HG02970 (cell line): ENCODE measurements around the gene TRMT44.
"Not testable (repeated sequence)": the region's sequence is repeated elsewhere in the genome, so short reads cannot be mapped to it uniquely, and the experiment has no call there.

Source experiments
- ATAC-seq: cut with Tn5 transposase; IDR thresholded peaks from one replicate; pipeline ENCODE4 v1.9.1; 2021; ENCODE audit warnings: mild to moderate bottlenecking, moderate library complexity, moderate number of reproducible peaks; ENCODE audit not compliant: unreplicated experiment, low FRiP score

TRMT44 gene

DNA sequence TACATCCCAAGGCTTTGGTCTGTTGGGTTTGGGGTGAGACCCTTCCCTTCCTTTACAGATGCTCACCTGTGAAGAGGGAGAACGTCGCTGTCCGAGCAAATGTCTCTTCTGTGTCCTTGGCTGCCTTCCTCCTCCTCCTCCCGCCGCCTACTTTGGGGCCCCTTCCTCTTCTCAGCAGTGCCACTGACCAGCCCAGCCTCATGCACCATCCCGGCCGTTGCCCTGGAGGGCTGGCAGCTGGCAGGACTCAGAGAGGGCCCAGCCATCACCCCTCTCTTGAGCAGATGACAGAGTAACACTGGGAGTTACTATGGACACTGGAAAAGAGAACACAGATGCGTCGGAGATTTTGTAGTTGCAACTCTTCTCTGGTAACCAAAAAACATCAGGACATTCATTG, 68.2 kb downstream of the TRMT44 start:
- ATAC-seq: no peak

DNA sequence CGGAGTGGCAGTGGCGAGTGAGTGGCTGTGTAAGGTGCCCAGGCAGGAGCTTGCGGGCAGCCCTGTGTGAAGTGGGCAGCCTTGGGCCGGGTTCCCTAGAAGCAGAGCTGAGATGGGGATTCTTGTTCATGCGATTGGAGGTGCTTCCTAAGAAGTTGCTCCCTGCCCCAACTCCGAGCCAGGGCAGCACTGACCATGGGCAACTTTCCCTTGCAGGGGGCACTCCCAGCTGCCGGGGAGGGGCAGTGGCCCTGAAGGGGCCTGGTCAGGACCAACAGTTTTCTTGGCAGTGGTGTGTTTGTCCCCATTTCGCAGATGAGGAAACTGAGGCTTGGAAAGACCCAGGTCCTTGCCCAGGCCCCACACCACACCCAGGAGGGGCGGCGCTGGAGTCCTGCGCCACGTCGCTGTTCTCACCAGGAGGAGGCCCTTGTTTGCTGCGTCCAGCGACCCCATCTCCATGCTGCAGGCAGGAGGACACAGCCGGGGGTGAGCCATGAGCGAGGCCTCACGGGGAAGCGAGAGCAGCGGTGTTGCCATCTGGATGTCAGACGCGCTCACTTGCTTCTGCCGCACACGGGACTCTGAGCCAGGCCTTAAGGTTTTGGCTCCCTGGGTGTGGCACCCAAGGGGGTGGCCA, 68.9 kb downstream of the TRMT44 start:
- no peak for ATAC-seq

DNA sequence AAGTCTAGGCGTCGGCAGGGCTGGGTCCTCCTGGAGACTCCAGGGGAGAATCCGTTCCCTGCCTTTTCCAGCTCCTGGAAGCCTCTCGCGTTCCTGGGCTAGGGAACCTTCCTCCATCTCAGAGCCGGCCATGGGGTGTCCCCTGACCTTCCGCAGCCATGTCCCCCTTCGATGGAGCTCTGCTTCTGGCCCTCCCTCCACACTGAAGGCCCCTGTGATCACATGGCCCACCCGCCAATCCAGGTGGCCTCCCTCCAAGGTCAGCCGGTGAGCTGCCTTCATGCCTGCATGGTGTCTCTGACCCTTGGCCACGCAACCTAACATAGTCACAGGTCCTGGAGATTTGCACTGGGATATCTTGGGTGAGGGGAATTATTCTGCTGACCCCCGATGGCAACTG, 69.6 kb downstream of the TRMT44 start:
- no peak for ATAC-seq

DNA sequence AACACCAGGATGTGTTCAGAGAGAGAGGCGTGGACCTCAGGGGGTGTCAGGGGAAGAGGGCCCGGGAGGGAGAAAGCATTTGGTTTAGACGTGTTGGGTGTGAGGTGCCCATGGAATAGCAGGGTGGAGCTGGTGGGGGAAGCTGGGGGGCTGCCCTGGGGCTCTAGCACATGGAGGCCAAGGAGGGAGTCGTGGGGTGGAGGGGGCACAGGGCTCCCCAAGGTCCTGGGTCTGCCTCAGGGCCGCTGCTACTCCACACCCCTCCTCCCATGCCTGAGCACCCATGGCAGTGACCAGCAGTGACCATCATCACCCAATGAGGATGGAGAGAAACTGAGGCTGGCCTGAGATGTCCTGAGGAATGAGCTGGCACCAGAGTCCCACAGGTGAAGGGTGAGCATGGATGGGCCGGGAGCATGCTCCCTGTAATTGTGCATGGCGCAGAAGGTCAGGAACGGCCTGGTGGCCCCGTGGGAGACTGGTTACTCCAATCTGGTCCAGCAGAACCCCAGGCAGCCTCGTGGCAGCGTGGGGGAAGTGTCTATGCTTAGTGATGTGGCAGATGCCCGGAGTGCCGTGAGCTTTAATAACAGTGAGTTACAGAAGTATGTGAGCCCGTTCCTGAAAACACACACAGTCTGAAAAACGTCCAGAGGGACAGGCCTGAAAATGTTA, 70.2 kb downstream of the TRMT44 start:
- no peak for ATAC-seq

DNA sequence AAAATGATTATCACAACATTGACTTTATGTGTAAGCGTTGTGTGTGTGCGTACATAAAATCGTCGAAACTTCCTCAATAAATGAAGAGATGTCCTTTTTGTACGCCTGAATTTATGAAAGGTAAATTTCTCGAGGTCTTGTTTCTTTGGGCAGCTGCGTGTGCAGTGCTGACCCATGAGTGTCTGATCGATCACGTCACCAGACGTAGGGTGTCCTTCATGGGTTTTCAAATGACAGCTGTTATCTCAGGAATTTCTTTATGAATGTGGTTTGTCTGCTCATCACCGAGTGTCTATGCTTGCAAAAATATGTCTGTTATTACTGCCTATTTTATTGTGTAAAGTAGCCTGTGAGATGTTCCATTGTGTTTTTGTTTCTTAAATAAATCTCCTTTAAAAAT, 71.9 kb downstream of the TRMT44 start:
- no peak for ATAC-seq

DNA sequence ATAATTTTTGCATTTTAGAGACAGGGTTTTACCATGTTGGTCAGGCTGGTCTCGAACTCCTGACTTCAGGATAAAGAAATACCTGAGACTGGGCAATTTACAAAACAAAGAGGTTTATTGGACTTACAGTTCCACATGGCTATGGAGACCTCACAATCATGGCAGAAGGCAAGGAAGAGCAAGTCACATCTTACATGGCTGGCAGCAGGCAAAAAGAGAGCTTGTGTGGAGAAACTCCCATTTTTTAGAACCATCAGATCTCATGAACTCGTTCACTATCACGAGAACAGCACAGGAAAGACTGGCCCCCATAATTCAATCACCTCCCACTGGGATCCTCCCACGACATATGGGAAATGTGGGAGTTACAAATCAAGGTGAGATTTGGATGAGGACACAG, 72.5 kb downstream of the TRMT44 start:
- ATAC-seq: not testable (repeated sequence)

DNA sequence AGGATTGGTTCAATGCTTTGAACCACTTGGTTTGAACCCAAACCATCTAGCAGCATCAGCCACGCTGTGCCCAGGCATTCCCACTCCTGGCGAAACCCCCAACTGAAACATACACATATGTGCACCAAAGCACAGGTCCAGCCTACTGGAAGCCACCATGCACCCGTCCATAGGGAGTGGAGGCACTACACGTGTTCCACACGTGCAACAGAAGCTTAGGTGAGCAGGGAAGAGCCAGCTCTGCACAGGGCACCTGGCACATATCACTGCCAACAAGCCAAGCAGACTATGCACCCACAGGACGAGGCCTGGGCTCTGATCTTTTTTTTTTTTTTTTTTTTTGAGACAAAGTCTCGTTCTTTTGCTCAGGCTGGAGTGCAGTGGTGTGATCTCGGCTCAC, 73.4 kb downstream of the TRMT44 start:
- no peak for ATAC-seq

DNA sequence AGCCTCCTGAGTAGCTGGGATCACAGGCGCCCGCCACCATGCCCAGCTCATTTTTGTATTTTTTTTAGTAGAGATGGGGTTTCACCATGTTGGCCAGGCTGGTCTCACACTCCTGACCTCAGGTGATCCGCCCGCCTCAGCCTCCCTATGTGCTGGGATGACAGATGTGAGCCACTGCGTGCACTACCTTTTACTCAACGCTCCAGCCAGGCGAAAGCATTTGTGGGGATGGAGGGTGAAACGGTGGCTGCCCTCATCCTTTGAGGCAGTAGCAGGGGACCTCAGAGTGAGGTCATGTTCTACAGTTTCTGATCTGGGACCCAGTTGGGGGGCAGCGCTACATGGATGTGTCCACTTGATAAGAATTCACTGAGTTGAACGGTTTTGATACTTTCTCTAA, 73.8 kb downstream of the TRMT44 start:
- ATAC-seq: no peak

DNA sequence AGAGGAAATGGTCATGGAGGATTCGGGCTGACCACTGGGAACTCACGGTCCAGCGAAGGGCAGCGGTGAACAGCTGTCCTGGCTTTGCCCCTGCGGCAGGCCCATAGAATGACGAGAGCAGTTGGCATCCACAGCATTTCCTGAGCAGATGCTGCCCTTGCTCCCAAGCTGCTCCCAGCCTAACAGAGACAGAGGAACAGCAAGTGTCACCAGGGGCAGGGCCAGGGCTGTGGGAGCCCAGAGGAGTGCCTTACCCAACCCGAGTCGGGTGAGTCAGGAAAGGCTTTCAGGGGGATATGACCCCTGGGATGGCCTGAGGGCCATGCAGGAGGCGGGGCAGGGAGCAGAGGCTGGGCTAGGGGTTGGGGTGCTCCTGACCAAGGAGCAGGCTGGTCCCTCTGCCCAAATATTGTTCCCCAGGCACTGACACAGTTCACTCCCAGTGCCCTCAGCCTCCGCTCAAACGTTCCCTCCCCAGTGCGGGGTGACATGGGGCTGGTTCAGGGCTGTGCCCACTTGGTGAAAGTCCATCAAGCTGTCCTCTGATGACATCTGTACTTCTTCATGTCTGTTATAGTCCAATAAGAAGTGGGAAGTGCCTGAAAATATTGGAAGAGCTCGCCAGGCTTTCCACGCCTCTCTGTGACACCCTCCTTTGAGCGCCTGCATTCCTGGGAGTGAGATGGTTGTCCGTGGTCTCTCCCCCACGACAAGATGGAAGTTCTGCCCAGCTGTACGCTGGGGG, 74.9 kb downstream of the TRMT44 start:
- no peak for ATAC-seq

DNA sequence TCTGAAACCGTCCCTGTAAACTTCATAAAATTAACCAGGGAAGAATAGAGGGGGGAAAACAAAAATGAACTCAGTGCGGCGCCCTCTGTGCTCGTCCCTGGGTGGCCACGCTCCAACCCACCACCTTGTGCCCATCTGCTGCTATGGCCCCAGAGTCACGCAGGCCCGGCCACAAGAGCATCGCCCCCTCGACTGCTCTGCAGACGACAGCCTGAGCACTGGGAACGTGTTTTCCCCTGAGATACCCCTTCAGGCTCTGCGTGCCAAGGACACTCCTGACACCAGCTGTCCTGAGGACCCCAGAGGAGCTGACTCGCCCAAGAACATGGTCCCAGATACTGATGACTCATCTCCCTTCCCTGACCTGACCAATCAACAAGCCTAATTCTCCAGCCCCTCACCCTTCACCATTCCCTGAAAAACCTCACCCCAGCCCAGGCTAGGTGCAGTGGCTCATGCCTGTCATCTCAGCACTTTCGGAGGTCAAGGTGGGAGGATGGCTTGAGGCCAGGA, 75.5 kb downstream of the TRMT44 start:
- no peak for ATAC-seq

DNA sequence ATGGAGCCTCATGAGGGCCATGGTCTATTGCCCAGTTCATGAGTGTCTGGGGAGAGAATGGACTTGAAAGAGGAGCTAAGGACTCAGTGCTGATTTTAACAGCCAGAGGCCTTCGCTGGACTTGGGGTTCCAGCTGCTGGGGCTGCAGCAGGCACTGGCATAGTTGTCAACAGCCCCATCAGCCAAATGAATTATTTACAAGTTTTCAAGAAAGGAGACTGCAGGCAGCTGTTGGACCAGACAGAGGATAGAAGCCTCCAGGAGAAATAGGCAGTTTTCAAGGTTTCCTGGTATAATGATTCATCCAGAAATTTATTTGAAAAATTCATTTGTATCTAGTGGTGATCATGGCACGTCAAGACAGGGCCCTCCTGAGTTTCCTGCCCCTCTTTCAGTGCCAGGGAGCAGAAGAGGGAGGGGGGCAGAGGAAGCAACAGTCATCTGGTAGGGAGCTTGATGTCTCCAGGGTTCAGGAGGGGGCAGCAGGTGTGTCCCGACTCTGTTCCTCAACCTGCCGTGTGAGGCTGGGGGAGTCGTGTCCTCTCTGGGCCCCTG, 76.5 kb downstream of the TRMT44 start:
- no peak for ATAC-seq

DNA sequence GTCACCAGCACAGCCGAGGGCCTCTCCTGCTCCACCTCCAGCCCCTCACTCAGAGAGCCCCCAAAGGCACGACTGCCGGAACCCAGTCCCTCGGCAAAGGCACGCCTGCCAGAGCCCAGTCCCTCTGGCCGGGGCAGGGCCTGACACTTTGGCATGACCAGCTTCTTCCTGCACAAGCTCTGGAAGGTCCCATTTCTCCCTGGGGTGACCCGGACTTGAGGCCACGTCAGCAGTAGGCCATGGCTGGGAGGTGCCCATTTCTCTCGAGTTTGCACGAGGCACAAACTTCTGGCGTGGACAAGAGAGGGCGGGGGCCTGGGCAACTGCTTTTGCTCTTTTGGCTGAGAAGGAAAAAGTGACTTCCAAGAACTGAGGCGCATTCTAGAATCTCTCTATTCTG, 77.4 kb downstream of the TRMT44 start:
- ATAC-seq: no peak

DNA sequence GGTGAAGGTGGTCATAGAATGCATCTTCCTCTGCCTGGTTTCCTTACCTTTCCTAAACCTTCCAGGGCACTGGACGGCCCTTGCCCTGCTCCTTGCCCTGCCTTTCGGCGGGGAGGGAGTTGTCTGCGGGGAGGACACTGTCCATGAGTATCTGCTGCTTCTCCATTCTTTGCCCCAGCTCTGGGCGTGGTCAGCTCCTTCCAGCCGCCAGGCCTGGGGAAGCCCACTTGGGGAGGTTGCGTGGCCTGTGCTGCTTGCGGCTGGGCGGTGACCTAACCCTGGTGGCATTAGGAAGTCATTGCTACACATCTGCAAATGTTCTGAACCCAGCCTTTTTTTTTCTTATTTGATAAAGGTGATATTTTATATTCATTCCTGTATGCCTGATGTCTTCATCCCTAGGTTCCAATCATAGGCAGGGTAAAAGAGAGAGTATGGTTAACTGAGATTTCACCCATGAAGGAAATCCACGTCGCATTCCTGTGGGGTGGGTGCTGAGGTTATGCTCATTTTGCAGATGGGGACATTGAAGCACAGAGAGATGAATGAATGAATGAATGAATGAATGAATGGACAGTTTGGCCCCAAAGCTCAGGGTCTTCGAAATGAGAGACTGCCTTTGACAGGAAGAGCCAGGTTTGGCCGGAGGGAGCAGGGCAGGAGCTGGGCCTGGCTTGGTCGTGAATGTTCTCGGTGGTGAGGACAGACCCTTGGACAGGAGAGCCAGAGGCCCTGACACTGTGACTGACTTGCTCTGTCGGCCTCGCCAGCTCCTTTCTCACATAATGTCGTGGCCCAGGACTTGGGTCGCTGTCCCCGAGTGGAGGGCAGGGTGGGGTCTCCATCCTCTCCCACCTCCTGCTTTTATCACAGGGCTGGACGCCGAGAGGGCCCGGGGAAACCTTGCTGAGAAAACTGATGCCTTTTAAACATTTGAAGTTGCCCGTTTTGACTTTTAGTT, 81.9 kb downstream of the TRMT44 start:
- no peak for ATAC-seq

DNA sequence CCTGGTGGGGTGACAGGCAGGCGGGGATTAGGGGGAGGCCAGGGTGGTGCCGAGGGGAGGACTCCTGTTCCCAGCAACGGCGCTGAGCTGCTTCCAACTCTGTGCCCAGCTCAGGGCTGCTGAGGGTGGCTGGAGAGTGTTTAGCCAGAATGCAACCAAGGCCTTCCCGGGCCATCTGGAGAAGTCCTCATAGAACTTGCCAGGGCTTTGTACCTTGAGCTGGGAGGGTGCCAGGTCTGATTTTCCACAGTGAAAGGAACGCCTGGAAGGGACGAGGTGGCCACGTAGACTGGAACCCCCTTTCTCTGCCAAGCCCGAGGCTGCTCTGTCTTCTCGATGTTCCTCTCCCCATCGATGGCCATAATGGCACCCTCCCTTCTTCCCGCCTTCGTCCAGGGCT, 82.6 kb downstream of the TRMT44 start:
- no peak for ATAC-seq

DNA sequence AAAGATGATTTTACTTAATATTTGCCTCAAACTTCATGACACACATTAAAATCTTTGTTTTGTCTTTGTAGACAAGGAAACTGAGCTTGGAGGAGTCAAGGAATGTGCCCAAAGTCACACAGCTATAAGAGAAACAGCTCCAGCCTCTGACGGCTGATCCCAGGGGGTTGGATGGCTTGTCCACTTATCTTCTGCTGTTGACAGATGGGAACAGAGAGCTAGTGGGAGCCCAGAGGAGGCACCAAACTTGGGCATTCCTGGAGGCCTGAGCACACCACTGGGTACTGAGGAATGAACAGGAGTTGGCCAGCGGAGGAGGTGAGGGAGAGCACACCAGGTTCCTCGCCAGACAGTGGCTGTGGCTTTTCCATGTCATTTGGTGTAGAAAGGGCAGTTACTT, 83.2 kb downstream of the TRMT44 start:
- ATAC-seq: no peak

DNA sequence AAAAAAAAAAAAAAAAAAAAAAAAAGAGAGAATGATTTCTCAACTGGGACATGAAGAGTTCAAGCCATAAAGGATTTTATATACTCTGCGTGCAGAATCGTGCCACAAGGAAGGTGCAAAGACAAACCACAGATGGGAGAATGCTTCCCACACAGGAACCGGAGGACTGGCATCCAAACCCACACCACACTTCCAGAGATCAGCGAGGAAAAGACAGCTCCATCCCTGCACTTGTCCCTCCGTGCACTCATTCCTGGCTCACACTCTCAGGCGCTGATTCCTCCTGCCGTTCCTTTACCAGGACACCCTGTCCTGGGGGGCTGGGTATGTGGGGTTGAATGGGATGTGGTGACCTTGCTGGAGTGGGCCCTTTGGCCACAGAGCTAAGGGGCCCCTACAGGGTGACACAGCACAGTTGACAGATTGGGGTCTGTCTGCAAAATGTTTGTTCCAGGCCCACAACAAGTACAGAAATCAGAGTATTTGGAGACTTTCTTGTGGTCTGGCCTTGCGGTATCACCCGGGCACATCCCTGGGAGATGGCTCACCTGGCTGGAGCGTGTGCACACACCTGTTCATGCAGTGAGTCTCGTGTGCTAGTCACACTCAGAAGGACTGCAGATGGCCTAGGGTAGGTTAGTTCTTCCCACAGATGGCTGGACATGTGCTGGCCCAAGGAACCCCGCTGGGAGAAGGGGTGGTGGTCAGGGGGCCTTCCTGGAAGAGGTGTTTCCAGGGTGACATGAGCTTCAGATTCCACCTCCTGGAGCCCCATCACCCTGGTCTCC, 84.2 kb downstream of the TRMT44 start:
- no peak for ATAC-seq

DNA sequence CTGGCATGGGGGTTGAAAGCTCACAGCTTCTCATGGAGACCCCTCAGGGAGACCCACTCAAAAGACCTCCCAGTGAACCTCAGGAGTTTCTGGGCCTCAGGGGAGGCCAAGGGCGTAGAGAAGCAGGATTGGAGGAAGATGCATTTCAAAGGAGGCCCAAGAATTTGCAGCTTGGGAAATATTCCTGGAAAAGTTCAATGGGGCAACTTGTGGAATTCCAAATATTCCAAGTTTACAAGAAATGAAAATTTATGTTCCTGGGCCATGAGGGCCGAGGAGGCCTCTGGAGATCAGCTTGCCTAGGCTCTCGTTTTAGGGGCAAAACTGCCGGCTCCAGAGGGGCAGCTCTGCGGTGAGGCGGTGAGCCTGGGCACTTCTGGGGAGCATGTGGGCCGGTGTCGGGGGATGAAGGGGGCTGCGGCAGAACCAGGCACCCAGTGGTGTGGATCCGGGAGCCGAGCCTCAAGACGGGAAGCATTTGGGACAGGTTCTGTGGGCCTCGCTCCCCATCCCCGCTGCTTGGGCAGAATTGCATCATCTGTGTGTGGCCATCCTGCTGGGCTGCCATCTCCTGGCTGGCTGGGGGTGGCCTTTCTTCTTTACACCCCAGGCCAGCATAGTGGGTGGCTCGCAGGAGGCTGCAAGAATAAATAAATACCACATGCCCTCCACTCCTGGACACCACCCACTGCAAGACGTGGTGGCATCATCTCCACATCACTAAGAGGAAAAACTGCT, 85.0 kb downstream of the TRMT44 start:
- no peak for ATAC-seq
